Ovary (tissue), 3 donors: Measurements from ENCODE around the gene PEPD.

Source experiments
- CTCF ChIP-seq, 3 donors: fragments of 450-650 bp in 2 of 3; fragments of 200-600 bp in 1 of 3; IDR thresholded peaks; one replicate each; pipeline versions ENCODE4 v1.5.1 to v1.8.0; 2016 to 2022; ENCODE audit warnings: antibody characterized with exemption in 3 of 3, mild to moderate bottlenecking in 1 of 3
- EP300 ChIP-seq: sonication (generic); formaldehyde crosslinking; IDR thresholded peaks from one replicate; pipeline ENCODE4 v1.6.1; 2017; ENCODE audit warnings: antibody characterized with exemption
- POLR2A ChIP-seq: fragments of 450-650 bp; IDR thresholded peaks from one replicate; pipeline ENCODE4 v1.6.1; 2017; ENCODE audit warnings: antibody characterized with exemption, mild to moderate bottlenecking, moderate library complexity
- donor health status: DM: no; HTN: no; CAD: no.

- no peak for TF ChIP-seq CTCF (IDR thresholded peaks at IDR 0.05)
- TF ChIP-seq POLR2A: no peak
- TF ChIP-seq EP300: no peak
These were observed 28.6 kb downstream of the PEPD start for GRCh38 chr19:33492951-33493350.
